Raji (cell line): ENCODE measurements around the gene RPL37A.

ENCODE experiments used
- POLR2A ChIP-seq: IDR thresholded peaks from 2 replicates; pipeline ENCODE4 v1.6.1; 2011; ENCODE audit warnings: low read depth, low read length, control low read depth; ENCODE audit not compliant: insufficient read depth

The RPL37A gene

DNA sequence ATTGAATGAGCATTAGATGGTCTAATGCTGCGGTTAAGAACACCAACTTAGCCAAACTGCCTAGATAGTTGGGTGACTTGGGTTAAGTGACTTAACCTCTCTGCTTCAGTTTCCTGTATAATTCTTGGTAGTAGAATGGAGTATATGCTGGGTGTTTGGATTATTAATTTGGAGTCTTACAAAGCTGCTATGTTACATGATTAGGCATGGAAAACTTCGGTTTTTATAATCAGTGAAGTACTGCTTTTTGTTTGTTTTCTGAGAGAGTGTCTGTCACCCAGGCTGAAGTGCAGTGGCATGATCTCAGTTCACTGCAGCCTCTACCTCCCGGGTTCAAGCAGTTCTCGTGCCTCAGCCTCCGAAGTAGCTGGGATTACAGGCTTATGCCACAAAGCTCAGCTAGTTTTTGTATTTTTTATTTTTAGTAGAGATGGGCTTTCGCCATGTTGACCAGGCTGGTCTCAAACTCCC lies 4.5 kb downstream of the RPL37A start:
- TF ChIP-seq POLR2A, result no peak

DNA sequence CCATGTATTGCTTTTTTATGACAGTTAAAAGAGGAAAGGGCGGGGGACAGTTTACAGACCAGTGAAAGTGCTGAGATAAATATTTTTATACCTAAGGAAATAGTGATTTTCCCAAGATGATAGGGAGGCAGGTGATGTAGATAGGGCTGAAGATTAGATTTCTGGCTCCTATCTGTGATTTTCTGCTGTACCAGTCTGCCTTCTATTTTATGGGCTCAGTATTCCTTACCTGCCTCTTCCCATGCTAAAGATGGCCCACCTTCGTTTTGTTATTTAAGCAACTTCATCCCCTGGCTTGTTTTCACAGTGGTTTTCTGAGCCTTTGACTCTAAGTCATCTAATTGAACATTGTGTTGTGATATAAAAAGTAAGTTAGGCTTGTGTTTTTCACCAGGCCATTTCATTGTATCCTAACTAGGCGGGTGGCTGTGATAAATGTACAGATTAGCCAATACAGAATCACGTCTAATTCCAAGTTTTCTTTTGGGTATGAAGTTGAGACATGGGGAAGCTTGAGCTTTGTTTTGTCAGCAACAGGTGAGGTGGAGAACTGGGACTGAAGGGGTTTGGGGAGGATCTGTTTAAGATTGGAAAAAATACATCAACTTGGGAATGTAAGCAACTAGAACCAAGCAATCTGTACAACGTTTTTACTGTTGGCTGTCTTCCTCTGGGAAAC lies 5.2 kb downstream of the RPL37A start:
- TF ChIP-seq POLR2A, result no peak

DNA sequence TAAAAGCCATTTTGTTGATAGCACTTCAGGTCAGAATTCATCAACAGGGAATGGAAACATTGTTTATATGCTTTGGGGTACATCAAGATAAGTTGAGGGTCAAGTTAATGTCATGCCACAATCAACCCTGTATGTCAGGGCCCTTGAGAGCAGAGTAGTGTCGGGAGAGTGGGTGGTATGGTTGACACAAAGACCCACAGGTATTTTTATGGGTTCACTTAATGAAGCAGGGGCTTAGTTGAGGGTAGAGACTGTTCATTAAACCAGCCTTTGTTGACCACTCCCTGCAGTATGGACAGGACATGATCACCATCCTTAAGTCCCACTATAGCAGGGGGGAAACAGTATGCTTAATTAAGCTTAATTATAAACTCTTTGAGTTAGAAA lies 5.7 kb downstream of the RPL37A start:
- TF ChIP-seq POLR2A, result no peak

DNA sequence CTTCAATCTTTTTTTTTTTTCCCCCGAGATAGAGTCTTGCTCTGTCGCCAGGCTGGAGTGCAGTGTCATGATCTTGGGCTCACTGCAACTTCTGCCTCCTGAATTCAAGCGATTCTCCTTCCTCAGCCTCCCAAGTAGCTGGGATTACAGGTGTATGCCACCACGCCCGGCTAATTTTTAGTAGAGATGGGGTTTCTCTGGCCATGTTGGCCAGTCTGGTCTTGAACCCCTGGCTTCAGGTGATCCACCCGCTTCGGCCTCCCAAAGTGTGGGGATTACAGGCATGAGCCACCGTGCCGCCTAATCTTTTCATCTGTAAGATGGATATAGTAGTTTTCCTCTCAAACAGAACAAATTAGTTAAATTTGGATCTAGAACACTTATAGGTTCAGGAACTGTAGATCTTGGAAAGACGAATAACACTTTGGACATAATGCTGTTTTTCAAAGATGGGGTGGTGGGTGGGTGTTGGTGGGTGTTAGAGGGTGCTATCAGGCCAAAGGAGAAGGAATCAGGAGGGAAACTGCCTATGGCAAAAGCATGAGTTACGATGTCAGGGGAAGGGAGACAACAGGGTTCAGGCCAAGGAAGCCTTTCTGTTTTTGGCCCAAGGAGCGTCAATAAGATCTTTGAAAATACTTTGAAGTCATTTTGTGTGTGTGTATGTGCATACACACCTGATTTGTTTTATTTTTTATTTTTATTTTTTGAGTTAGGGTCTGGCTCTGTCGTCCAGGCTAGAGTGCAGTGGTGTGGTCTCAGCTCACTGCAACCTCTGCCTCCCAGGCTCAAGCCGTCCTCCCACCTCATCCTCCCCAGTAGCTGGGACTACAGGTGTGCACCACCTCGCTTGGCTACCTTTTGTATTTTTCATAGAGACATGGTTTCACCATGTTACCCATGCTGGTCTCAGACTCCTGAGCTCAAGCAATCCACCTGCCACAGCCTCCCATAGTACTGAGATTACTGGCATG lies 6.8 kb downstream of the RPL37A start:
- 0 out of 2 replicates have a peak, but pooled peaks have one; percentile 33 for TF ChIP-seq POLR2A

DNA sequence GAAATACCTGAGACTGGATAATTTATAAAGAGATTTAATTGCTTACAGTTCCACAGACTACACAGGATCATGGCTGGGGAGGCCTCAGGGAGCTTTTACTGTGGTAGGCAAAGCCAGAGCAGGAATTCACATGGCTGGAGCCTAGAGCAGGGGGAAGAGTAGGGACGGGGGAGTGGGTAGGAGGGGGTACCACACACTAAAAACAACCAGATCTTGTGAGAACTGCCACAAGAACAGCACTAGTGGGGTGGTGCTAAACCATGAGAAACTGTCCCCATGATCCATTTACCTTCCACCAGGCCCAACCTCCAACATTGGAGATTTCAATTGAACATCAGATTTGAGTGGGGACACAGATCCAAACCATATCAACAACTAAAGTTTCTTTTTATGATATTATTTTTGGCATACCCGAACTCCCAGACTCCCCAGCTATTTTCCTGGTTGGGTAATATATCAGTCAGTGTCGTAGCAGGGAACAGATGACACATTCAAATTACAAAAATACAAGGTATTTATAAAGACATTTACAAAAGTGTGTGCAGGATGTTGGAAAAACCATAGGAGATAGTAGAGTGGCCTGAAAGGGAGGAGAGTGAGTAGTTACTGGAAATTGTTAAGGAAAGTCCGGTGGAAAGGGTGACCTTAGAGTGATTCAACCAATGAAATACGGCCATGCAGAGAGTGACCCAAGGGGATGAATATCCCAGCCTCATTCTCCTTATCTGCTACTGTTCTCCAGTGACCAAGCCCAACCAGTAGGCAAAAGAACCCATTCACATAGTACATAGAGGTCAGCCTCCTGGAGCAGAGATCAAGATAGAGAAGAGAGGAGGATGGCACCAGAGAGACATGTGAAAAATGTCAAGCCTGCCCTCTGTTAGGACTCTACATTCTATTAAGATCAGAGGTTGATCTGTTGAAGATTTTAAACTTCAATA lies 8.8 kb downstream of the RPL37A start:
- TF ChIP-seq POLR2A, result peak; percentile 8; the same call in 1 of the 2 replicates

DNA sequence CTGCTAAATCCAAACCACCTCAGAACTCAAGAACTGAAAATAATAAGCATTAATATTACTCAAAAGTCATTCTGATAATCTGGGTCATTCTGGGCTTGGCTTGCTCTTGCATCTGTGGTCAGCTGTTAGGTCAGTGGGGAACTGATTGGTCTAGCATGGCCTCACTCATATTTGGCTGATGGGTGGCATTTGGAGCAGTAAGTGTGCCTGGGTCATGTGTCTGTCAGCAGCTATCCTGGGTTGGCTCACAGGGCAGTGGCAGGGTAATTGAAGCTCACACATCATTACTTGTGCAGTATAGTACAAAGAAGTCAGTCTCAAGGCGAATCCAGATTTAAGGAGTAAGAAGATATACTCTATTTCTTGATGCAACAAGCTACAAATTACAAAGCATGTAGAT lies 9.6 kb downstream of the RPL37A start:
- peak; percentile 20; the same call in 1 of the 2 replicates for TF ChIP-seq POLR2A

DNA sequence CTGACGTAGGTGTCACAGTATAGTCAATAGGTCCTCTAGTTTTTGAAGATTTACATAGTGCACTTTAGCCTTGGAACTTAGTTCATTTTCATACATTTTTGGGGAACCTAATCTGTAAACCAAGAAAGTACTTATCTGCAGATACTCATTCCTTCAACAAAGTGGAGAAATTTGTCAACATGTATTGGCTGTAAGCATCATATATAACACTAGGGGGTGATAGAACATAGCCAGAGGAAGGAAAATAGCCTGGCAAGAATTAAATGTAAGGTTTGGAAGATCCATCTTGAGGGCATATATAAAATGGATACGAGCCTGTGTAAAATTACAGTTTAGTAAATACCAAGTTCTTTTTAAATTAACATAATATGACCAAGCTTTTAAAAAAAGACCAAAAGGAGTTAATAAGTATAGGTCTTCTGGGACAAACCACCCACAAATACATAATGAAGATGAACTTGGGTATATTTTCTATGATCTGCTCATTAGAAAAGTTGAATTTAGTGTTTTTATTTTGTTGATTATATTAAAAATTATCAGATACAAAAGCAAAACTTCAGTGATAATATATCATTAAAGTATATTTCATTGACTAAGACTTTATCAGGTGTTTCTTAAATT lies 18.2 kb downstream of the RPL37A start:
- no peak for TF ChIP-seq POLR2A

DNA sequence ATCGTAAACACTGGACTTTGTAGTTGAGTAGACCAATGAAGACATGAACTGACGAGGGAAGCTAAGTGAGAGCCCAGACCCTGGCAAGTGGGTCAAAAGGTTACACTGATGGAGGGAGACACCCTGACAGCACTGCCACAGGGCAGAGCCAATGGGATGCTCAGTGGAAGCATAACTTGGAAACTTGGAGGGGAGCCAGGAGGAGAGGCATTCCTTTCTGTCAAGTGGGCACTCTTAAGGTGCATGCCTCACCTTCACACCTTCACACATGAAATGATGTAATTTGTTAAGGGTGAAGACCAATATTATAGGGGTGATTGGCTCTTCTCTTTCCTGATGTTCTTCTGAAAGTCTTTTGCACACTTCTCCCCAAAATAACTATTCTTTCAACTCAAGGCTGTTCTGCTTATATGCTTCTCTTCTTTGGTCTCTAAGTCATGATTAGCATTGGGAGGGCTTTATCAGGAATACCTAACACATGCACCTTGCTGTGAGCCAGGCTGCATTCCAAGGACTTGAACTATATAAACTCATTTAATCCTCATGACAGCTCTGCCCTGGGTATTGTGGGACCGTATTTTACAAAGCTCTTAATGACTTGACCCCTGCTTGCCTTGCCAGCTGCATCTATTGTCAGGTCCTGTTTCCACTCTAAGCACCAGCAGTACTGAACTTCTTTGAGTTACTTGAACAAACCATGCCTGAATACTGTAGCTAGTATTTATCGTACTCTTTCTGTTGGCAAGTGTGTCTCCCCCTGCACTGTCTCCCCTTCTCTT lies 19.0 kb downstream of the RPL37A start:
- TF ChIP-seq POLR2A, result no peak

DNA sequence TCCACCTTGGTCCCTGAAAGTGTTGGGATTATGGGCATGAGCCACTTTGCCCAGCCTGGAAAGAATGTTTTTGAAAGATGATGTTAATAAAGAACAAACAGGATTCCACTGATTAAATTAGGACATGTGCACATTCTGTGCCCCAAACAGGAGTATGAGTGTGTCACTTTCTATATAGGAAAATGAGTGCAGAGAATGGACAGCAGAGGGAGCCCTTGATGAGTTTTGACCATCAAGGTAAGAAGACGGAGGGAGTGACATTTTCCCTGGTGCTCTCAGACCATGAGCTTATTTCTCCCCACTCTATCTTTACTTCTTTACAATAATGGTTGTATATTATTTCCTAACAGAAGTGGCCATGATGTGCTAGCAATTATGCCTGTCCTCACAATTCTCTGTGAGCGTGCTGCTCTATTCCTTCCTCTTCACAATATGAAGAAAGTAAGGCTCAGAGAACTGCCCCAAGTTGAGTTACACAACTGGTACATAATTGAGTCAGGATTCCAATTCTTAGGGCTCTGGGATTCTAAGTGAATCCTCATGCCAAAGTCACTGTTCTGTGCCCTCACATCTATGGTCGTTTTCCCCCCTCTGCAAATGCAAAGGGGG lies 20.6 kb downstream of the RPL37A start:
- no peak for TF ChIP-seq POLR2A

DNA sequence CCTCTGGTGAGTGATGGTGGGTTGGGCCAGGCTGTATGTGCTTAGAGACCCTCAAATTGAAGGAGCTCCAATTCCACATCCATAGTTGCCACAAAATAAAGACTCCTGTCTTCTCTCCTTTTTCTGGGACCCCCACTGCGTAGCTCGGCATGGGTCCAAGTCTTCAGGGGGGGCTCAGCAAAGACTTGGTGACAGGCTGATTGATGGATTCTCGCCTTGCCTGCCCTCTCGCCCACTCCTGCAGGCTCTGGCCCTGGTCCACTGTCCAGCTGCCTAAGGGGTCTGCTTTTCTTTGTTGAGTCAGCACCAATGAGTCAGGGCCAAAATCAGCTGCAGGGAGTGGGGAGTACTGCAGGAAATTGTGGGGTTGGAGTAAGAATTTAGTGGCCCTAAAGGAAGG lies 21.5 kb downstream of the RPL37A start:
- TF ChIP-seq POLR2A, result no peak

DNA sequence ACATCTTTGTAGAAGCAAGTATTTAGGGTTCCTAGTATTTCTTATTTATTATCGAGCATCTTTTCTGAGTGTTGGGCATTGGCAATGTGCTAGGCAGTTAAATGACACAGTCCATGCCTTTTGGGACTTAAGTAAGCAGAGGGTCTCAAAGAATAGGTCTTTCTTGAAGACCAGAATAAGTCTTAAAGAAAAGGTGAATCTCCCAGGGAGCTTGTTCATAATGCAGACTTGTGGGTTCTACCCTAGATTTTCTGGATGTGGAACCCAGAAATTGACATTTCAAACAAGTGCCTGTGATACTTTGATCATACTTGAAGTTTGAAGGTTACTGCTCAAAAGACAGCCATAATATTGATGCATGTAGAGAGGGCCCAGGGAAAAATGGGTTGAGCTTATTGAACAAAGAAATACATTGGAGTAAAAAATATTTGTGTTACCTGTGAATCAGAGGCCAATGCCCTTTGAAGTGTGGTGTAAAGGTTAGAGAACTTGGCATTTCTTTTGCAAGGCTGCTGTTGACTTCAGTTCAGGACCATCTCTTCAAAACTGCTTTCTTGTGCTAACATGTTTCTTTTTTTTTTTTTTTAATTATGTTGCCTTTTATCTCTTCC lies 24.4 kb downstream of the RPL37A start:
- no peak for TF ChIP-seq POLR2A

DNA sequence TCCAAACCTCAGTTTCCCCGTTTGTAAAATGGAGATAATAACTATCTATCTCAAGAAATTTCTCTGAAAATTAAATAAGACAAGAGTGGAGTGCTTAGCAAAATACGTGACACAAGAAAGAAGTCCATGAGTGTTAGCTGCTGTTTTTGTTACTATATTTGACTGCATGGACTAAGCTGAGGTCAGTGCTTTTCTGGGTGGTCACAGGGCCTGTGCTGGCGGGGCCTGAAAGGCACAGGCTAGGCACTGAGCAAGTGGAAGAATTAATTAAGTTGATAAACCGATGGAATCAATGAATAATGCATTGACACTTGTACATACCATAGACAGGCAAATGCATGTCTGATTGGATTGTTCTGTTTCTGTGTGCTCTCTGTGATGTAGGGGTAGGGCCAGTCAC lies 27.3 kb downstream of the RPL37A start:
- TF ChIP-seq POLR2A, result no peak

DNA sequence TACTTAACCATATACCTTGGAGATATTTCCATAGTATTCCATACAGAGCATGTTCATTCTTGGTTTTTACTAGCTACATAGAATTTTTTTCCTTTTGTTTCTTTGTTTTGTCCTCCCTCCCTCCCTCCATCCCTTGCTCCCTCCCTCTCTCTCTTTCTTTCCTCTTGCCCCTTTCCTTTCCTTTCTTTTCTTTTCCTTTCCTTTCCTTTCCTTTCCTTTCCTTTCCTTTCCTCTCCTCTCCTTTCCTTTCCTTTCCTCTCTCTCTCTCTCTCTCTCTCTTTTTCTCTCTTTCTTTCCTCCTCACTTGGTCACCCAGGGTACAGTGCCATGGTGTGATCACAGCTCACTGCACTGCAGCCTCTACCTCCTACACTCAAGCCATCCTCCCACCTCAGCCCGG lies 28.3 kb downstream of the RPL37A start:
- no peak for TF ChIP-seq POLR2A
